Transverse colon (tissue), 4 donors: ENCODE measurements around the gene LHFPL6. TPM values are rescaled to one million over a fixed set of nuclear protein-coding genes. Genes with fewer than 3 reads are reported as not detected.

Experiments used
- DNase-seq: peaks from one replicate; pipeline ENCODE4 v3.0.0-alpha.2; 2019
- H3K27ac ChIP-seq, 4 donors: fragments of 200-600 bp; sonication (generic); 2 replicates each; pipeline ENCODE4 v1.5.1; 2016 to 2018; ENCODE audit warnings: inconsistent platforms in 4 of 4
- H3K27me3 ChIP-seq: fragments of 200-600 bp; sonication (generic); 2 replicates; pipeline ENCODE4 v1.5.1; 2017; ENCODE audit warnings: inconsistent platforms
- H3K36me3 ChIP-seq, 4 donors: fragments of 200-600 bp; sonication (generic); 2 replicates each; pipeline ENCODE4 v1.5.1; 2017 to 2019; ENCODE audit warnings: inconsistent platforms in 4 of 4
- H3K4me1 ChIP-seq, 4 donors: fragments of 200-600 bp; sonication (generic); 2 replicates each; pipeline ENCODE4 v1.5.1; 2017 to 2020; ENCODE audit warnings: inconsistent platforms in 4 of 4
- H3K4me3 ChIP-seq, 4 donors: fragments of 200-600 bp; sonication (generic); 1 replicate in 1 of 4; 2 replicates in 3 of 4; pipeline versions ENCODE4 v1.5.1 to v1.6.1; 2017 to 2019; ENCODE audit warnings: inconsistent platforms in 4 of 4
- H3K9me3 ChIP-seq, 2 donors: fragments of 200-600 bp; sonication (generic); 2 replicates each; pipeline ENCODE4 v1.5.1; 2017 to 2019; ENCODE audit warnings: inconsistent platforms in 2 of 2
- EP300 ChIP-seq: sonication (generic); formaldehyde crosslinking; IDR thresholded peaks from one replicate; pipeline ENCODE4 v1.6.1; 2017; ENCODE audit warnings: antibody characterized with exemption, low read depth
- POLR2A ChIP-seq: fragments of 450-650 bp; IDR thresholded peaks from one replicate; pipeline ENCODE4 v1.6.1; 2016; ENCODE audit warnings: antibody characterized with exemption, mild to moderate bottlenecking, moderate library complexity
- POLR2AphosphoS5 ChIP-seq, 3 donors: sonication (generic); formaldehyde crosslinking; IDR thresholded peaks; one replicate each; pipeline ENCODE4 v1.6.1; 2016; ENCODE audit warnings: antibody characterized with exemption in 3 of 3
- WGBS, 2 donors: methylation state at CpG; one replicate each; pipeline ENCODE4 v1.1.5; 2018; ENCODE audit warnings: low coverage in 1 of 2; 5-methylcytosine and 5-hydroxymethylcytosine counted together
- in situ Hi-C, 4 donors: fragments of 200-750 bp; cut with MboI; loops; one replicate each; pipeline versions ENCODE4 v1.15.0 to v1.15.1; 2017; ENCODE audit warnings: low sequenced_read_pairs in 3 of 4, low pct_ligation_motif_present in 1 of 4, low pct_unique_long_range_greater_than_20kb in 1 of 4
- intact Hi-C: fragments of 100-400 bp; cut with DNase I; formaldehyde crosslinking; loops from one replicate; pipeline ENCODE4 v1.15.1; 2023; ENCODE audit warnings: low total_unique reads
- total RNA-seq, 4 donors: library from RNA; depleted of rRNA; stranded (reverse); fragments of >200 nt; gene quantifications; one replicate each; pipeline ENCODE4 v1.1.0, GENCODE V29; 2016
- TF ChIP-seq, protein P1 (sequence below), 5 experiments: fragments of 200-600 bp in 3 of 5; fragments of 450-650 bp in 2 of 5; sonication (generic) in 3 of 5; IDR thresholded peaks; 1 replicate in 2 of 5; 2 replicates in 3 of 5; pipeline ENCODE4 v1.5.1; 2016 to 2017; ENCODE audit warnings: antibody characterized with exemption in 5 of 5, inconsistent platforms in 3 of 5, mild to moderate bottlenecking in 2 of 5, moderate library complexity in 1 of 5

LHFPL6 gene
- total RNA-seq, 4 donors from 2014 or later: 4.2 to 18.6 (median 9.3) TPM

DNA sequence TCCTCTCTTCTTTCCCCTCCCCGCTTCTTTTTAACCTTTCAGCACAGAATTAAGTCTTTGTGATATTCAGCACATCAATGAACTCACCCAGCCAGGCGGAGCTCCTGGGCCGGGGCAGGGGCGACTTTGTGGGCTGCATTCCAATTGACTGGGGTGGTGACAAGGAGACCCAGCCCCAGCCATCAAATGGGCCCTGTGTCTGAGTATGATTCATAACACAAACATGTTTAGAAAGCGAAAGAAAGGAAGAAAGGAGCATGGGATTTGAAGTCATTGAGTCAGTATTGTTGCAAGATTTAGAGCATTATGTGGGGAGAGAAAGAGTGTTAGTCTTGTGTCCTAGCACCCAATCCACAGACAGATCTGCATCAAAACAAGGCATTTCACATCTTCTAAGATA lies 185.3 kb downstream of the LHFPL6 start:
- in situ Hi-C loops: no loop called here
- no peaks in the 10 kb centered on the region for H3K9me3 ChIP-seq
- H3K4me3 ChIP-seq: no peak overlapping the region
- H3K36me3 ChIP-seq: no peaks in the 10 kb centered on the region
- H3K27ac ChIP-seq: no peak overlapping the region
- no peak for TF ChIP-seq EP300
- TF ChIP-seq, protein P1, sequence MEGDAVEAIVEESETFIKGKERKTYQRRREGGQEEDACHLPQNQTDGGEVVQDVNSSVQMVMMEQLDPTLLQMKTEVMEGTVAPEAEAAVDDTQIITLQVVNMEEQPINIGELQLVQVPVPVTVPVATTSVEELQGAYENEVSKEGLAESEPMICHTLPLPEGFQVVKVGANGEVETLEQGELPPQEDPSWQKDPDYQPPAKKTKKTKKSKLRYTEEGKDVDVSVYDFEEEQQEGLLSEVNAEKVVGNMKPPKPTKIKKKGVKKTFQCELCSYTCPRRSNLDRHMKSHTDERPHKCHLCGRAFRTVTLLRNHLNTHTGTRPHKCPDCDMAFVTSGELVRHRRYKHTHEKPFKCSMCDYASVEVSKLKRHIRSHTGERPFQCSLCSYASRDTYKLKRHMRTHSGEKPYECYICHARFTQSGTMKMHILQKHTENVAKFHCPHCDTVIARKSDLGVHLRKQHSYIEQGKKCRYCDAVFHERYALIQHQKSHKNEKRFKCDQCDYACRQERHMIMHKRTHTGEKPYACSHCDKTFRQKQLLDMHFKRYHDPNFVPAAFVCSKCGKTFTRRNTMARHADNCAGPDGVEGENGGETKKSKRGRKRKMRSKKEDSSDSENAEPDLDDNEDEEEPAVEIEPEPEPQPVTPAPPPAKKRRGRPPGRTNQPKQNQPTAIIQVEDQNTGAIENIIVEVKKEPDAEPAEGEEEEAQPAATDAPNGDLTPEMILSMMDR (IDR thresholded peaks at IDR 0.05): no peak
- TF ChIP-seq POLR2A: no peak
- TF ChIP-seq POLR2AphosphoS5 (IDR thresholded peaks at IDR 0.05): no peak
- WGBS, 2 donors: 32 to 74% methylated on average over 2 to 5 of the region's 5 CpGs
- H3K27me3 ChIP-seq: no peaks in the 10 kb centered on the region
- intact Hi-C loops: loop anchor here (10.0 kb wide), 1 partner anchor 197 kb away; no protein-coding TSS in a partner anchor
- peaks cover 0 to 11% (median 2%) of the 10 kb centered on the region in 4 donors for H3K4me1 ChIP-seq
- no peak for DNase-seq

DNA sequence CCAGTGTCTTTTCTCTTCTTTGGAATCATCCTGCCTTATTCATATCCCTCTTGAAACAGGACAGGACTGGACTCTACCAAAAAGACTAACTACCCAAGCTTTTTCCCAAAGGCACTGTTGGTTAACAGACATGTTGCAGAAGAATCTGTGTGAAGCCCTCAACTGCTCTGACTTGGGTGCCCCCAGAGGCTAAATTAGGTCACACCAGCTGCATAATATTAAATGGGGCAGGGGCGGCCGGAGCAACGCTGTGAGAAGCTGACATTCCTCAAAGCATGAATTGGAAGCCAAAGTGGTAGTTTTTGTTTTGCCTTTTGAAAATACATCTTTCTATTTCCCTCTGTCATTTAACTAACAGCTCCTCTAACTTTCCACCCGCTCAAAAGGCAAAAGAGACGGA lies 185.9 kb downstream of the LHFPL6 start:
- Histone ChIP-seq H3K27ac (no peak overlapping the region), H3K36me3 (no peaks in the 10 kb centered on the region), H3K4me3 (no peak overlapping the region), H3K27me3 (no peaks in the 10 kb centered on the region), H3K4me1 (peaks cover 0 to 11% (median 2%) of the 10 kb centered on the region in 4 donors), H3K9me3 (no peaks in the 10 kb centered on the region)
- in situ Hi-C loops: no loop called here
- TF ChIP-seq EP300 (no peak), POLR2AphosphoS5 (IDR thresholded peaks at IDR 0.05) (no peak), POLR2A (no peak)
- TF ChIP-seq, protein P1 (IDR thresholded peaks at IDR 0.05): no peak
- intact Hi-C loops: loop anchor here (10.0 kb wide), 1 partner anchor 198 kb away; no protein-coding TSS in a partner anchor
- DNase-seq: no peak
- whole genome bisulfite sequencing, 2 donors: 71 to 77% methylated on average over 5 of the region's 5 CpGs

DNA sequence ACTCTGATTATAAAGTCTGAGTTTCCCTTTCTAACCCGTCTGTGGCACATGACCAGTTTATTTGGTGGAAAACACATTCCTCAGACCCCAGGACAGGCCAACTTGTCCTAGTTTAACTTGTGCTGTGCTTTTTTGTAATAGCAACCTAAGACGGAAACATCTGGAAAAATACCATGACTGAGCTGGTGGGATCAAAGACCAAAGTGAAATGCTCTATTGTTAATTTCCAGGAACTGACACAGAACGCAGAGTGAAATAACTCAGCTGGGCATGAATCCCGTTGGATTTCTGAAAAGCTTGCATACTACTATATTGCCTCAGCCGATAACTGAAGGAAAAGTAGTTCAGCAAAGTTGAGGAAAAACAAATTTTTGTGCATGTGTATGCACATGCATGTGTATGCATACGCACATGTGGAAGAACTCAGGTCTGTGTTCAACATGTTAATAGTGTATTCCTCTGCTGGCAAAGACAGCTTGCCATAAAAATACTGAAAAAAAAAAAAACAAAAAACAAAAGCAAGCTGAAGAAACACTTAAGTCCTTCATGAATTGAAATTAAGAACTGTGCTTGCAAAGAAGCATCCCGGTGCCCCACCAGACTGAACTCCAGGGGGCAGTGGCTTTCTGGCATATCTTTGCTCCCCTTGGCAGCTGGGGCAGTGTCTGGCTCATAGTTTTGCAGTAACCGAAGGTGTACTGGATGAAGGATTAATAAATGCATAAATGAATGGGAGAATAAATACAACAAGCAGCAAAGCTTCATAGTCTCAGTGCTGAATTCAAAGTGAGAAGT lies 187.8 kb downstream of the LHFPL6 start:
- peak overlapping the region in 3 of 4 donors; percentile 26 to 42 (median 29) for H3K27ac ChIP-seq
- no peak for DNase-seq
- intact Hi-C loops: loop anchor here (10.0 kb wide), 1 partner anchor 200 kb away; no protein-coding TSS in a partner anchor
- H3K4me3 ChIP-seq: no peak overlapping the region
- peaks cover 0 to 12% (median 2%) of the 10 kb centered on the region in 4 donors for H3K4me1 ChIP-seq
- 26 to 46% methylated on average over 6 to 8 of the region's 8 CpGs for WGBS, 2 donors
- H3K27me3 ChIP-seq: no peaks in the 10 kb centered on the region
- no peaks in the 10 kb centered on the region for H3K9me3 ChIP-seq
- H3K36me3 ChIP-seq: no peaks in the 10 kb centered on the region
- TF ChIP-seq POLR2A: no peak
- TF ChIP-seq, protein P1 (IDR thresholded peaks at IDR 0.05): peak in 3 of 5 experiments; percentile 23 to 29 (median 27)
- TF ChIP-seq POLR2AphosphoS5 (IDR thresholded peaks at IDR 0.05): peak in 1 of 3 donors; percentile 60
- peak; percentile 23 for TF ChIP-seq EP300
- in situ Hi-C loops: no loop called here

DNA sequence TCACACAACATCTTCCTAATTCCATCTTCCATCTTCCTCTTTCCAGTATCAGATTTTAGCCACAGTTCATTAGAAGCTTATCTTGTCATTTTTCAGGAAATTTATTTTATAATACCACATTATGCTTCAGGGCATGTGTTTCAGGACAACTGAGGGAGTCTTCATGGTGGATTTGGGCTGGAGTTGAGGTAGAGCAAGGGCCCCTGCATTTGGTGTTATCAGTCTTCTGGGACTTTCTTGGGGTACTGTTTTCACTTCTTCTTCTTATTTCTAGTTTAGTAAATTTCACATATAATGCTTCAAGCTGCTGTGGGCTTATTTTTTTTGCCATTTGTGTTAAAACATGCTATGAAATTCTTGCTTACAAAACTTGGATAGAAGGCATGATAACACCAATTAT lies 188.7 kb downstream of the LHFPL6 start:
- H3K27ac ChIP-seq: peak overlapping the region in 3 of 4 donors; percentile 26 to 42 (median 29)
- H3K9me3 ChIP-seq: no peaks in the 10 kb centered on the region
- intact Hi-C loops: loop anchor here (10.0 kb wide), 1 partner anchor 200 kb away; no protein-coding TSS in a partner anchor
- H3K4me3 ChIP-seq: no peak overlapping the region
- no peak for TF ChIP-seq POLR2AphosphoS5 (IDR thresholded peaks at IDR 0.05)
- TF ChIP-seq, protein P1 (IDR thresholded peaks at IDR 0.05): no peak
- TF ChIP-seq EP300: no peak
- no peak for TF ChIP-seq POLR2A
- in situ Hi-C loops: no loop called here
- DNase-seq: no peak
- H3K27me3 ChIP-seq: no peaks in the 10 kb centered on the region
- peaks cover 0 to 20% (median 2%) of the 10 kb centered on the region in 4 donors for H3K4me1 ChIP-seq
- no peaks in the 10 kb centered on the region for H3K36me3 ChIP-seq
